ENCODE data around the gene FZD4.
"Not testable (repeated sequence)": the region's sequence is repeated elsewhere in the genome, so short reads cannot be mapped to it uniquely, and the experiment has no call there.

Gene FZD4

GRCh38 chr11:86937193-86937806 is 17.9 kb downstream of the FZD4 start:
- DNase-seq: not testable (repeated sequence)

GRCh38 chr11:86934926-86935579 is 20.1 kb downstream of the FZD4 start:
- DNase-seq: no peak

- DNase-seq: no peak
These were observed 20.7 kb downstream of the FZD4 start for GRCh38 chr11:86934582-86934900.

GRCh38 chr11:86933891-86934581 is 21.2 kb downstream of the FZD4 start:
- DNase-seq: no peak

- DNase-seq: no peak
These were observed 22.0 kb downstream of the FZD4 start for GRCh38 chr11:86932924-86933875.

- DNase-seq: no peak
These were observed 23.0 kb downstream of the FZD4 start for GRCh38 chr11:86932259-86932585.

- DNase-seq: no peak
These were observed 23.5 kb downstream of the FZD4 start for GRCh38 chr11:86931548-86932258.

GRCh38 chr11:86930957-86931547 is 24.1 kb downstream of the FZD4 start:
- DNase-seq: no peak

- no peak for DNase-seq
These were observed 28.2 kb downstream of the FZD4 start for GRCh38 chr11:86926975-86927374.

- DNase-seq: no peak
These were observed 31.0 kb downstream of the FZD4 start for GRCh38 chr11:86923999-86924766.

GRCh38 chr11:86922225-86922624 is 33.0 kb downstream of the FZD4 start:
- DNase-seq: no peak

- DNase-seq: peak; percentile 41
These were observed 35.5 kb downstream of the FZD4 start for GRCh38 chr11:86919557-86920210.

- DNase-seq: no peak
These were observed 36.2 kb downstream of the FZD4 start for GRCh38 chr11:86918973-86919372.

- DNase-seq: no peak
These were observed 36.7 kb downstream of the FZD4 start for GRCh38 chr11:86918496-86918895.

- DNase-seq: no peak
These were observed 37.6 kb downstream of the FZD4 start for GRCh38 chr11:86917589-86917988.

- no peak for DNase-seq
These were observed 38.9 kb downstream of the FZD4 start for GRCh38 chr11:86916330-86916729.

- not testable (repeated sequence) for DNase-seq
These were observed 39.3 kb downstream of the FZD4 start for GRCh38 chr11:86915850-86916249.

GRCh38 chr11:86914865-86915519 is 40.2 kb downstream of the FZD4 start:
- no peak for DNase-seq

- no peak for DNase-seq
These were observed 43.0 kb downstream of the FZD4 start for GRCh38 chr11:86912238-86912637.

- DNase-seq: no peak
These were observed 44.6 kb downstream of the FZD4 start for GRCh38 chr11:86910592-86910991.

All from COR-L47 (cell line).